HG02588 (cell line): ENCODE measurements around the gene CEMP1.
"Not testable (repeated sequence)": the region's sequence is repeated elsewhere in the genome, so short reads cannot be mapped to it uniquely, and the experiment has no call there.

ENCODE experiments used
- ATAC-seq: cut with Tn5 transposase; IDR thresholded peaks from one replicate; pipeline ENCODE4 v1.9.1; 2021; ENCODE audit warnings: mild to moderate bottlenecking, moderate library complexity; ENCODE audit not compliant: unreplicated experiment

The CEMP1 gene, protein sequence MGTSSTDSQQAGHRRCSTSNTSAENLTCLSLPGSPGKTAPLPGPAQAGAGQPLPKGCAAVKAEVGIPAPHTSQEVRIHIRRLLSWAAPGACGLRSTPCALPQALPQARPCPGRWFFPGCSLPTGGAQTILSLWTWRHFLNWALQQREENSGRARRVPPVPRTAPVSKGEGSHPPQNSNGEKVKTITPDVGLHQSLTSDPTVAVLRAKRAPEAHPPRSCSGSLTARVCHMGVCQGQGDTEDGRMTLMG

GRCh38 chr16:2531371-2531695 lies at the start of gene CEMP1:
Gene CEMP1, minus strand, starts transcription at chr16:2531408. Its CDS starts 335 bp downstream, at chr16:2531073.
- ATAC-seq = no peak

- ATAC-seq = not testable (repeated sequence)
Observed at GRCh38 chr16:2580818-2581217, 49.6 kb upstream of the CEMP1 start.

- not testable (repeated sequence) for ATAC-seq
Observed at GRCh38 chr16:2580143-2580542, 48.9 kb upstream of the CEMP1 start.

GRCh38 chr16:2578905-2579304 lies 47.7 kb upstream of the CEMP1 start:
- ATAC-seq = not testable (repeated sequence)

DNA sequence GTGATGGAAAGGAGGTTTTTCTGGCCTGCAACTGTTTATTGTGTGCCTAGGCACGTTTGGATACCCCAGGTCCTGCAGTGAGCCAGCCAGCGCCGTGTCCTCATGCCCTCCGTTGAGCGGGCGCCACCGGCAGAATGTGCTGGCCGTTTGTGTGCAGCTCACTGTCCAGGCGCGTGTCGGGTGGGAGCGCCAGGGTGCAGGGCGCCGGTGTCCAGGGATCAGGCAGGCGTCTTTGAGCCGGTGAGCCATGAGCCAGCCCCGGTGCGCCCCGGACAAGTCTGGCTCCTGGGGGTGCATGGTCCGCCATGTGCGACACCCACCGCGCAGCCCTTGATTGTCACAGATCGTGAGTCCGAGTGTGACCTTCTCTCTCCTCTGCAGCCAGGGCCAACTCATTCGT lies 45.8 kb upstream of the CEMP1 start:
- not testable (repeated sequence) for ATAC-seq

- ATAC-seq = not testable (repeated sequence)
Observed at GRCh38 chr16:2575839-2576238, 44.6 kb upstream of the CEMP1 start.

DNA sequence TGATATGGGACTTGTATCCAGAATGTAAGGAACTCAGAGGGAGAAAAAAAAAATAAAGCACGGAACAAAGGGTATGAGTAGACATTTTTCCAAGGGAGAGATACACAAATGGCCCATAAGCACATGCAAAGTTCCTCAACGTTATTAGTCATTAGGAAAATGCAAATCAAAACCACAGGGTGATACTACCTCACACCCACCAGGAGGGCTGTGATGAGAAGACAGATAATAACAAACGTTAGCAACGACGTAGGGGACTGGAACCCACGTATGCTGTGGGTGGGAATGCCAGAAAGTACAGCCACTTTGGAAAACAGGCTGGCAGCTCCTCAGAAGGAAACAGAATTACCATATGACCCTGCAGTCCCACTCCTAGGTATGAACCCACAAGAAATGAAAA lies 41.5 kb upstream of the CEMP1 start:
- ATAC-seq = not testable (repeated sequence)

GRCh38 chr16:2568573-2568972 lies 37.4 kb upstream of the CEMP1 start:
- not testable (repeated sequence) for ATAC-seq

DNA sequence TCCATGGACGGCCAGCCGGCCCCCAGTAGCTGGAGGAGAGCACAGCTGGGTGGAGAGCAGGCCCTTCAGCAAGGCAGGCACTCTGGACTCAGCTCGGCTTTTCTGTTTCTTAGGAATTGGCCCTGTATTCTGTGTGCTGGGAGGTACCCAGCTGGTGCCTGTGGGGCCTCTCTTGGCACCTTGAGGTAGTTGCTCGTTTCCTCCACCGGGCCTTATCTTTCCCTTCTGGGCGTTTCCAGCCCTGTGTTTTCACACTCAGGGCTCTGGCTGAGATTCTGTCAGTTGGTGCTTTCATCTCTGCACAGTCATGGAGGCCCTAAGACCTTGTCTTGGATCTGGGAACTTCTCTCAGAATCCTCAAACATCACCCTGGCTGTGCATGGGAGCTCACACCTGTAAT lies 36.3 kb upstream of the CEMP1 start:
- not testable (repeated sequence) for ATAC-seq

GRCh38 chr16:2560798-2561133 lies 29.6 kb upstream of the CEMP1 start:
- not testable (repeated sequence) for ATAC-seq

GRCh38 chr16:2560131-2560797 lies 29.1 kb upstream of the CEMP1 start:
- not testable (repeated sequence) for ATAC-seq

- not testable (repeated sequence) for ATAC-seq
Observed at GRCh38 chr16:2557150-2557549, 25.9 kb upstream of the CEMP1 start.

DNA sequence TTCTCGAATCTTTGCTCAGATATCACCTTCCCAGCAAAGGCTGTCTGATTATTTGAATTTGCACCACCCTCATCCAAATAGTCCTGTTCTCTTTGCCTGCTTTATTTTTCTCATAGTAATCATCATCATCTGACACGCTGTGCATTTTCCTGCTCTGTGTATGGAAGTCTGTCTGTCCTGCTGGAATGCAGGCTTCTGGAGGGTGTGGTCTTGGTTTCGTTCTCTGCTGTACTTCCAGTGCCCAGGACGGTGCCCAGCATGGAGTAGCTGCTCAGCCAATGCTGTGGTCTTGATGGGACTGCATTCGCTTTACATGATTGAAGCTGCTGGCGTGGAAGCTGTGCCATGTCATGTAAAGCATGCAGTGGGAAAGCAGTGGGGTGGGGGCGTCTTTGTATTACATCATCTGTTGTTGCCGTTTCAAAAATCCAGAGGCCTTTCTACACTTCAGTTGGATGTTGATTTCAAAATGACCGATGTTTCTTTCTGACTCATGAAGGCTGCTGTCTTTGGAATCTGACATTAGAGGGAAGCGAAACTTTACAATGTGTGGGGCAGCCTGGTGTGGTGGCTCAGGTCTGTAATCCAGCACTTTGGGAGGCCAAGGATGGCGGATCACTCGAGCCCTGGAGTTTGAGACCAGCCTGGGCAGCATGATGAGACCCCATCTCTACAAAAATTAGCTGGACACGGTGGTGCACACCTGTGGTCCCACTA lies 23.7 kb upstream of the CEMP1 start:
- not testable (repeated sequence) for ATAC-seq

DNA sequence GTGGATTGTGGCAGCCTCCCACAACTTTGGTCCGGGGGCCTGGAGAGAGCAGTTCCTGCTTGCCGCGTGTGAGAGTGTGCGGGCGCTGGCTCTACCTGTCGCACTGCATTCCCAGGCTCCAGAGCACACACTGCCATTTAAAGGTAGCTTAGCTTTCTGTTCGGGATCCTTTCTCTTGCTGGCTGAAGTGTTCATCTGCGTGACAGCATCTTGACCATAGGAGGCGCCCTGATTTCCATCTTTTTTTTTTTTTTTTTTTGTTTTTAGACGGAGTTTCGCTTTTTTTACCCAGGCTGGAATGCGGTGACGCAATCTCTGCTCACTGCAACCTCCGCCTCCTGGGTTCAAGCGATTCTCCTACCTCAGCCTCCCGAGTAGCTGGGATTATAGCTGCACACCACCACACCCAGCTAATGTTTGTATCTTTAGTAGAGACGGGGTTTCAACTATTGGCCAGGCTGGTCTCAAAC lies 20.2 kb upstream of the CEMP1 start:
- not testable (repeated sequence) for ATAC-seq

- ATAC-seq = not testable (repeated sequence)
Observed at GRCh38 chr16:2550283-2550878, 19.2 kb upstream of the CEMP1 start.

GRCh38 chr16:2543771-2544170 lies 12.6 kb upstream of the CEMP1 start:
- not testable (repeated sequence) for ATAC-seq

GRCh38 chr16:2541409-2541808 lies 10.2 kb upstream of the CEMP1 start:
- not testable (repeated sequence) for ATAC-seq

- ATAC-seq = not testable (repeated sequence)
Observed at GRCh38 chr16:2540912-2541311, 9.7 kb upstream of the CEMP1 start.

DNA sequence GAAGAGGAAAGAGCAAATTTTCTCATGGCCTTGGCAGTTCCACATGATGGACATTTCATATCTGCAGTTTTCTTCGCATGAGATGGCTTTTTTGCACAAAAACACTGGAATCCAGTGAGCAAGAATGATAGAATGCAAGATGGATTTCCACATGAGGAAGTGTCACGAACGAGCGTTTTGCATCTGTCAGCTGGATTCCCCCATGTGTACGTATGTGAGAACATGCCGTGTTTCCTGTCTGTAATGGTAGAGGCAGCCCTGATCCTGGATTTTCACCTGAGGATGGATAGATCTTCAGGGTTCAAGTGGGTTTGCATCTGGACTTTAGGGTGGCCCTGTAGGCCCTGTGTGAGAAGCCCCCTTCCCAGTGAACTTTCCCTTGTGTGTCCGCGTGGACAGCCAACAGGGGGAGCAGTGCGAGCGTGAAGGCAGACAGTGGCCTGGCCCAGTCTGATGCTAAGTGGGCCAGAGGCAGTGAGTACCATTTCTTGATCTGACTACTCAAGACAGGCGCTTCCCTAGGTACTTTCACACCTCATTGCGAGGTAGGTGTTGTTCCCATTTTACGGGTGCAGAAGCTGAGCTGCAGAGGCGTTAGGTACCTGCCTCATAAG lies 8.7 kb upstream of the CEMP1 start:
- ATAC-seq = not testable (repeated sequence)

GRCh38 chr16:2539192-2539844 lies 8.1 kb upstream of the CEMP1 start:
- ATAC-seq = not testable (repeated sequence)
